Astrocyte of the hippocampus (primary cell): Measurements from ENCODE around the gene CLEC2D.
"Not testable (repeated sequence)": the region's sequence is repeated elsewhere in the genome, so short reads cannot be mapped to it uniquely, and the experiment has no call there.

ENCODE experiments used
- DNase-seq: peaks from one replicate; pipeline ENCODE4 v3.0.0; 2011; ENCODE audit warnings: low read depth, low spot score

CLEC2D gene

DNA sequence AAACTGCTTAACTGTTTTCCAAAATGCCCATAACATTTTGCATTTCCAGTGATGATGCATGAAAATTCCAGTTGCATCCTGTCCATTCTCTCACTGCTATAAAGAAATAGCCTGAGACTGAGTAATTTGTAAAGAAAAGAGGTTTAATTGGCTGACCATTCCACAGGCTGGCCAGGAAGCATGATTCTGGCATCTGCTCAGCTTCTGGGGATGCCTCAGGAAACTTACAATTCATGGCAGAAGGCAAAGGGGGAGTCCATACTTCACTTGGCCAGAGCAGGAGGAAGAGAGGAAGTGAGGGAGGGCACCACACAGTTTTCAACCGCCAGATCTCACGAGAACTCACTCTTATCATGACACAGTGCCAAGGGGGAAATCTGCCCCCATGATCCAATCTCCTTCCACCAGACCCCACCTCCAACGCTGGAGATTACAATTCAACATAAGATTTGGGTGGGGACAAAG lies 18.2 kb upstream of the CLEC2D start:
- peak; percentile 58 for DNase-seq

DNA sequence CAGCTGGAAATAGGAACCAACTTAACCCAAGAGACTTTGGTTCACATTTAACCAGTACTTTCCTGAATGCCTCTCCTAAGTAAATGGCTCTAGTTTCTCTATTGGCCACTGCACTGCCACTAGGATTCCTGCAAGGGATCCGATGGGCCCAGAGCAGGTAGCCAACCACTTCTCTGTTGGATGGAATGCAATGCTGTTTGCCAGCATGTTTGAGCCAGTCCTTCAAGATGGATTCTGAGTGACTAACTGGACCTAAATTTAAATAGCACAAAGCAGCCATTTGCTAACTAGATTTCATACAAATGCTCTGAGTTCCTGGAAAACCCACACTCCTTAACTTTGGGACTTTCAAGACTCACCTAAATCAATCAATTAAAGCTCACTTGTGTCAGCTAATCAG lies 9.5 kb upstream of the CLEC2D start:
- peak; percentile 1 for DNase-seq

DNA sequence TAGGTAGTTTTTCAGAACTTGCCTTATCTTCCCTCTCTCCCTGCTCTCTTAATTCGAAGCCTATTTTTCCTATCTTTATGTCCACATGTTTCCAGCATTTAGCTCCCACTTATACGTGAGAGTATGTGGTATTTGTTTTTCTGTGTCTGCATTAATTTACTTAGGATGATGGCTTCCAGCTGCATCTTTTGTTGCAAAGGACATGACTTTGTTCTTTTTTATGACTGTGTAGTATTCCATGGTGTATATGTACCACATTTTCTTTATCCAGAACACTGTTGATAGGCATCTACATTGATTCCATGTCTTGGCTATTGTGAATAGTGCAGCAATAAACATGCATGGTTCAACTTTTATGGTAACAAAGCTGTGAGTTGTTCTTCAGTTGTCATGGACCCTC lies 7.8 kb upstream of the CLEC2D start:
- no peak for DNase-seq

DNA sequence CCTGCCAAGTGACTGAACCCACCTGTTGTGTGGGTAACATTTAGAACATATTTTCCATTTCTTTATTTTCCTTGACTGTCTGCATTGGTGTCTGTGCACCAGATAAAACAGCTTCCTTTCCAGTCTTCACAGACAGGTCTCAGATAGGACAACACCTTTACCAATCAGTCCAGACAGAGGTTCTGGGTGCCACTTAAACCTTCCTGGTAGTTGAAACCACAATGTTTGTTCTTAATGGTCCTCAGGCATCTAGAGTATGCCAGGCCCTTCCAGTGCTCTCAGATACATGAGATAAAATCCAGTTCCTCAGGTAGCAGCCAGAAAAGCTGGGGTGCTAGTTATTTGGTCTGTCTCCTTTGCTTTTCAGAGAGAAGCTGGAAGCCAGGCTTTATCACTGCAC lies 7.0 kb upstream of the CLEC2D start:
- DNase-seq: peak; percentile 44

DNA sequence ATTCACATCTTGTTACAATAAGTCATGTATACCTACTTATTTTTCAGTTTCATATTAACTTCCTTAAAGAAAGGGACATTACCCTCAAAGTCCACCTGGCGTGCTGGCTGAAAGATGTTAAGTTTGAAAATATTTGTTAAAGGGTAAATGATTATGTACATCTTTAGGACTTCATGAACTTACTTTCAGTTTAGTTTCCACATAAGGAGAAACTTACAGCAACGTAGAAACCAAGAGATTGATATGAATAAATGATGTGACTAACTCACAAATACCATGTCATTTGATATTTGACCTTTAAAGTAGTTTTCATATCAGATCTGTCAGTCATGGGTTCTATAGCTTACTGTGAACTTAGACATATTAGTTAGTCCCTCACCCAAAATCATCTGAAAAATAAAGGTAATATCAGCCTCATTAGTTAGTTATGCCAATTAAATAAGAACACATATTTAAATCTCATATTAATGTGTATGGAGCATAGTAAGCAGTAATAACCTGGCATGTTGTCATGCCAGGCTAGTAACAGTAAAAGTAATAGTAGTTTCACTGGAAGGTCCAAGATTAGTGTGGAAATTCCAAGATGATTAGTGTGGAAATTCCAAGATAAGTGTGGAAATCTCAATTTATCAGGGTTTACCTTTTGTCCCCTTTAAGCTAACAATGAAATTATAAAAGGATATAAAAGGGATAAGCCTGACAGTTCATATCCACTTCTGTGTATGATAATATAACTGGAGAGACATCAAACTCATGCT lies 1.9 kb upstream of the CLEC2D start:
- DNase-seq: no peak

DNA sequence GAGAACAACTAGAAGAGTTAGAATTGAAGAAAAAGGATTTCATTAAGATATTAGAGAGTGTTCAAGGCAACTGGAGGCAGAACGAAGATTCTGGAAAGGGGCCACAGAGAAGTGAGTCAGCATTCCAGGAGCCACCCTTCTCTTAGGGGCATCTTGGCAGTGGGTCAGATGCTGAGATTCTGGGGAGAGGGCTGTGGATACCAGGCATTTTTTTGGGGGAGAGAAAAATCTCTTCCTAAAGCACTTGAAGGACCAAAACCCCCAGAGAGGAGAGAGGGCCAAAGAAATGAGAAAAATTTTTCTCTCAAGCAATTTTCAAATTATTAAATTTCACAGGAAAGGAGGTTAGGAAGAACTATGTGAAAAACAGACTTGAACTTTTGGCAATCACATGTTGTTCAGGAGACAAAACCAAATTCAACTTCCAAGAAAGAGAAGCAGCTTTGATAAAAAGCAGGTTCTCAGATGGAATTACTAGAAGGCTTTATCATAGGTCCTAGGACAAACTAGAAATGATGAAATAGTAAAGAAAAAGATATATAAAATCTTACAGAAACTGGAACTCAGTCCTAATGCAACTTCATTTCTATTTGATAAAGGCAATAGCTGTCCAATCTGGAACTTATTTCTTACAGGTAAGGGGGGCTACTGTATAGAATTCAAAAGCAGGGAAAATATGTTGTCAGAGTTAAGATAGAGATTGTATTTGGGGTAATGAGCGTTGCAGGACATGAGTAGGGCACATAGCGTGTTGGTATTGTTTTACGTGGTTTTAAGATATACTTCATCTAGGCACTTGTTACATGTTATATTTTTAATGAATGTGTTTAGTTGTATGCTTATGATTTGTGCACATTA lies 1.1 kb upstream of the CLEC2D start:
- DNase-seq: peak; percentile 73

DNA sequence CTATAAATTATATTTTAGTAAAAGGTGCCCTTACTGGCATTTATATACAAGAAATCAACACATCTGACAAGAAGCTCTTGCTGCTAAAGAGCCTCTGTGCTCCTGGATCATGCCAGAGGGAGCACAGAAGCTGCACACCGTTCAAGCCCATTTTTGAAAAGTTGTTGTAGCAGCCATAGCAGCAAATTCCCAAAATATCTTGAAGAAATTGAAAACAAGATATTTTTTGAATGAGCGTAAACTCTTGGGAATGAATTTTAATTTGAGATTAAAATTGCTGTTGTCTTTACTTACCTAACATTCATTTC lies 540 bp upstream of the CLEC2D start:
- DNase-seq: no peak

DNA sequence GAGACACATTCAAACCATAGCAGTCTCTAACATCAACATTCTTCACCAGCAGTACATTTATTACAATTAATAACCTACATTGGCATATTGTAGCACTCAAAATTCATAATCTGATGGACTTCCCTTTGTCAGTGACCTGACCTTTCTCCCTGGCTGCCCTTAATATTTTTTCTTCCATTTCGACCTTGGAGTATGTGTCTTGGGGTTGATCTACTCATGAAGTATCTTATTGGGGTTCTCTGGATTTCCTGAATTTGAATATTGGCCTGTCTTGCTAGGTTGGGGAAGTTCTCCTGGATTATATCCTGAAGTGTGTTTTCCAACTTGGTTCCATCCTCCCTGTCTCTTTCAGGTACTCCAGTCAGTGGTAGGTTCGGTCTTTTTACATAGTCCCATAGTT lies 2.8 kb downstream of the CLEC2D start:
- not testable (repeated sequence) for DNase-seq

DNA sequence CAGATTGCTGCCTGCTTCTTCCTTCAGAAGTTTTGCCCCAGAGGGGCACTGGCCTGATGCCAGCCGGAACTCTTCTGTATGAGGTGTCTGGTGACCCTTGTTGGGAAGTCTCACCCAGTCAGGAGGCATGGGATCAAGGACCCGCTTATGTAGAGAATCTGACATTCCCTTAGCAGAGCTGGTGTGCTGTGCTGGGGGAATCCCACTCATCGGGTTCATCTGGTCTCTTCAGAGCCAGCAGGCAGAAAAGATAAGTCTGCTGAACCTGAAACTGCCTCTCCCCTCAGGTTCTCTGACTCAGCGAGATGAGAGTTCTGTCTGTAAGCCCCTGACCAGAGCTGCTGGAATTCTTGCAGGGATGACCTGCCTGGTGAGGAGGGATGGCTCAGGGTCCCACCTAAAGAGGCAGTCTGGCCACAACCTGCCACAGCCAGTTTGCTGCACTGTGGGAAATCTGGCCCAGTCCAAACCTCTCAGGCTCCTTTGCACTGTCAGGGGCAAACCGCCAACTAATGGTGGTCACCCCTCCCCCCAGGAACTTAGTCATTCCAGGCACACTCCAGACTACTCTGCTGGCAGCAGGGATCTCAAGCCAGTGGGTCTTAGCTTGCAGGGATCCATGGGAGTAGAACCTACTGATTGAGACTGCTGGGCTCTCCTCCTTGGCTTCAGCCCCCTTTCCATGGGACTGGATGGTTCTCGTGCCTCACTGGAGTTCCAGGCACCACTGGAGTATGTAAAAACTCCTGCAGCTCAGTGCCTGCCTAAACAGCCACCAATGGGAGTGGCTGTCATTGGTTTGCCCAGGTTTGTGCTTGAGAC lies 4.1 kb downstream of the CLEC2D start:
- peak; percentile 95 for DNase-seq

DNA sequence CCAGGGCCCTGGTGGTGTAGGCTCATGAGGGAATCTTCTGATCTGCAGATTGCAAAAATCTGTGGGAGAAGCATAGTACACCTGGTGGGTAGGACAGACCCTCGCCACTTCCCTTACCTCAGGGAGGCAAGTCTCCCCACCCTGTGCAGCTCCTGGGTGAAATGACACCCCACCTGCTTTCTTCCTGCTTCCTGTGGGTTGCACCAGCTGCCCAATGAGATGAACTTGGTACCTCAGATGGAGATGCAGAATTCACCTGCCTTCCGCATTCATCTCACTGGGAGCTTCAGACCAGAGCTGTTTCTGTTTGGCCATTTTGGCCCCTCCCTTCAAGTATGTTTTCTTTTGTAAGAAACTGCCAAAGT lies 4.7 kb downstream of the CLEC2D start:
- no peak for DNase-seq

DNA sequence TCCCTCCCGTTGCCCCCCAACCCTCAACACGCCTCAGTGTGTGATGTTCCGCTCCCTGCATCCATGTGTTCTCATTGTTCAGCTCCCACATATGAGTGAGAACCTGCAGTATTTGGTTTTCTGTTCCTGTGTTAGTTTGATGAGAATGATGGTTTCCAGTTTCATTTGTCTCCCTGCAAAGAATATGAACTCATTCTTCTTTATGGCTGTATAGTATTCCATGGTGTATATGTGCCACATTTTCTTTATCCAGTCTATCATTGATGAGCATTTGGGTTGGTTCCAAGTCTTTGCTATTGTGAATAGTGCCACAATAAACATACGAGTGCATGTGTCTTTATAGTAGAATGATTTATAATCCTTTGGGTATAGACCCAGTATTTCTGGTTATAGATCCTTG lies 13.0 kb downstream of the CLEC2D start:
- DNase-seq: not testable (repeated sequence)

DNA sequence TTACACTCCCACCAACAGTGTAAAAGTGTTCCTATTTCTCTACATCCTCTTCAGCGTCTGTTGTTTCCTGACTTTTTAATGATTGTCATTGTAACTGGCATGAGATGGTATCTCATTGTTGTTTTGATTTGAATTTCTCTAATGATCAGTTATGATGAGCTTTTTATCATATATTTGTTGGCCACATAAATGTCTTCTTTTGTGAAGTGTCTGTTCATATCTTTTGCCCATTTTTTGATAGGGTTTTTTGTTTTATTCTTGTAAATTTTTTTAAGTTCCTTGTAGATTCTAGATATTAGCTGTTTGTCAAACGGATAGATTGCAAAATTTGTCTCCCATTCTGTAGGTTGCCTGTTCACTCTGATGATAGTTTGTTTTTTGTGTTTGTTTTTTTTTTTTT lies 13.4 kb downstream of the CLEC2D start:
- not testable (repeated sequence) for DNase-seq

DNA sequence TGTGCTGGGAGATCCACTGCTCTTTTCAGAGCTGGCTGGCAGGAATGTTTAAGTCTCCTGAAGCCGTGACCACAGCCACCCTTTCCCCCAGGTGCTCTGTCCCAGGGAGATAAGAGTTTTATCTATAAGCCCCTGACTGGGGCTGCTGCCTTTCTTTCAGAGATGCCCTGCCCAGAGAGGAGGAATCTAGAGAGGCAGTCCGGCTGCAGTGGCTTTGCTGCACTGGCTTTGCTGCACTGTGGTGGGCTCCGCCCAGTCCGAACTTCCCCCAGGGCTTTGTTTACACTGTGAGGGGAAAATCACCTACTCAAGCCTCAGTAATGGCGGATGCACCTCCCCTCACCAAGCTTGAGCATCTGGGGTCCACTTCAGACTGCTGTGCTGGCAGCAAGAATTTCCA lies 15.9 kb downstream of the CLEC2D start:
- DNase-seq: not testable (repeated sequence)

DNA sequence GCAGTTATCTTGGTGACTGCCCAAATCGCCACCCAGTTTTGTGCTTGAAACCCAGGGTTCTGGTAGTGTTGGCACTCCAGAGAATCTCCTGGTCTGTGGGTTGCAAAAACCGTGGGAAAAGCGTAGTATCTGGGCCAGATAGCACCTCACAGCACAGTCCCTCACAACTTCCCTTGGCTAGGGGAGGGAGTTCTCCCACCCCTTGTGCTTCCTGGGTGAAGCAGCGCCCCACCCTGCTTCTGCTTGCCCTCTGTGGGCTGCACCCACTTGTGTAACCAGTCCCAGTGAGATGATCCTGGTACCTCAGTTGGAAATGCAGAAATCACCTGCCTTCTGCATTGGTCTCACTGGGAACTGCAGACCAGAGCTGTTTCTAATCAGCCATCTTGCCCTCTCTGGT lies 16.4 kb downstream of the CLEC2D start:
- DNase-seq: no peak

DNA sequence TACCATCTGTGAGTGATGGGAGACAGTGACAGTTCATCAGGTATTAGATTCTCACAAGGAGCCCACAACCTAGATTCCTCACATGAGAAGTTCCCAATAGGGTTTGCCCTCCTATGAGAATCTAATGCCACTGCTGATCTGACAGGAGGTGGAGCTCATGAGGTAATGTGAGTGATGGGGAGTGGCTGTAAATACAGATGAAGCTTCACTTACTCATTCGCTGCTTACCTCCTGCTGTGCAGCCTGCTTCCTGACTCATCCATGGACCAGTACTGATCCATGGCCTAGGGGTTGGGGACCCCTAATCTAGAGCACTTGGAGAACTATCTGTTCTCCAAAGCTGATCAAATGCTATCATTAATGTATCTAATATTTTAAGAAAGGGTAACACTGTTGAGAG lies 17.7 kb downstream of the CLEC2D start:
- peak; percentile 17 for DNase-seq

DNA sequence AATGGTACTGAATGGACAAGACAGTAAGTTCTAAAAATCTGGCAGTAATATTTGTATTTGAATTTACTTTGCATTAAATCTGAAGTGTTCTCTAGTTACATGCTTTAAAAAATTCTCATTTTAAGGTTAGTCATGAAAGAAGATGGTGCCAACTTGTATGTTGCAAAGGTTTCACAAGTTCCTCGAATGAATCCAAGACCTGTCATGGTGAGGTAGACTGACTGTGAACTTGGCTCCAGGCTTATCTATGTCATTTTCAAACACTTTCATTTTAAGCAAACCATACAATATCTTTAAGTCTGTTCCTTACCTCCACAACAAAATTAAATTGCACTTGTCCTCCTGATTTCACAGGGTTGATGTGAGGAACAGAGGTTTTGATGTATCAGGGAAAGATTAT lies 23.4 kb downstream of the CLEC2D start:
- no peak for DNase-seq

DNA sequence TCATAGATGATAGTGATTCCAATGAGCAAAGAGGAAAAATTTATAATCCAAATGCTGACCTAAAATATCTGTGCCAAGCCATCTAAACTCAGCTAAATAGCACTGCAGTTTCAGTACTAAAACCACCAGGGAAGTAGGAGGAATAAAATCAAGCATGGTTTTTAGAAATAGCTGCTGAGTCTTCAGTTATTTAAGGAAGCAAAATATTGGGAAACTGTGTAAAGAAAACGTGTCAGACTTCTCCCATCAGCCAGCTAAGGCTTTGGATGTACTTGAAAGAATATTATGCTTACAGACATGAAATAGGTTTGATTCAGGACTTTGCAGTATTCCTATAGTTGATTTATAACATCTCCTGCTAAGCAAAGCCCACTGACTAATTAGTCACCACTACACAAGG lies 24.7 kb downstream of the CLEC2D start:
- no peak for DNase-seq

DNA sequence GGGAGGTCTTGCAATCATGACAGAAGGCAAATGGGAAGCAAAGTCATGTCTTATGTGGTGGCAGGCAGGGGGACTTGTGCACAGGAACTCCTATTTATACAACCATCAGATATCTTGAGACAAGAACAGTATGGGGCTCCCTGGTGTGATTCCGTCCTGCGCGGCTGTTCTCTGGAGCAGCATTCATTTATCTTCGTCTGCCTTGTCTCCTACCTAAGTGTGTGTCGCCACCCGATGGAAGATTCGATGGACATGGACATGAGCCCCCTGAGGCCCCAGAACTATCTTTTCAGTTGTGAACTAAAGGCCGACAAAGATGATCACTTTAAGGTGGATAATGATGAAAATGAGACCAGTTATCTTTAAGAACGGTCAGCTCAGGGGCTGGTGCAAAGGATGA lies 25.6 kb downstream of the CLEC2D start:
- not testable (repeated sequence) for DNase-seq

DNA sequence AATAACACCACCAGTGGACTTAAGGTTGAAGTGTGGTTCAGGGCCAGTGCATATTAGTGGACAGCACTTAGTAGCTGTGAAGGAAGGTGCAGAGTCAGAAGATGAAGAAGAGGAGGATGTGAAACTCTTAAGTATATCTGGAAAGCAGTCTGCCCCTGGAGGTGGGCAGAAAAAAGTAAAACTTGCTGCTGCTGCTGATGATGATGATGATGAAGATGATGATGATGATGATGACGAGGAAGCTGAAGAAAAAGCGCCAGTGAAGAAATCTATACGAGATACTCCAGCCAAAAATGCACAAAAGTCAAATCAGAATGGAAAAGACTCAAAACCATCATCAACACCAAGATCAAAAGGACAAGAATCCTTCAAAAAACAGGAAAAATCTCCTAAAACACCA lies 26.1 kb downstream of the CLEC2D start:
- not testable (repeated sequence) for DNase-seq

DNA sequence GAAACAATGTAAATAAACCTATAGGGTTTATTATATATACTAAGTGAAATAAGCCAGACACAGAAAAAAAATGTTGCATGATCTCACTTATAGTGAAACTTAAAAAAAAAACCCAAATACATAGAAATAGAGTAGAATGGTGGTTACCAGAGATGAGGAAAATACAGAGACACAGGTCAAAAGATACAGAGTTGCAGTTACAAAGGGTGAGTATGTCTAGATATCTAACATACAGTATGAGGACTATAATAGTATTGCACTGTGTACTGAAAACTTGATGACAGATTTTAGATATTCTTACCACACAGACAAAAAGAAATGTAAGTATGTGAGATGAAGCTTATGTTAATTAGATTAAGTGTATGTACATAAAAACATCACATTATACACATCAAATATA lies 28.1 kb downstream of the CLEC2D start:
- no peak for DNase-seq

DNA sequence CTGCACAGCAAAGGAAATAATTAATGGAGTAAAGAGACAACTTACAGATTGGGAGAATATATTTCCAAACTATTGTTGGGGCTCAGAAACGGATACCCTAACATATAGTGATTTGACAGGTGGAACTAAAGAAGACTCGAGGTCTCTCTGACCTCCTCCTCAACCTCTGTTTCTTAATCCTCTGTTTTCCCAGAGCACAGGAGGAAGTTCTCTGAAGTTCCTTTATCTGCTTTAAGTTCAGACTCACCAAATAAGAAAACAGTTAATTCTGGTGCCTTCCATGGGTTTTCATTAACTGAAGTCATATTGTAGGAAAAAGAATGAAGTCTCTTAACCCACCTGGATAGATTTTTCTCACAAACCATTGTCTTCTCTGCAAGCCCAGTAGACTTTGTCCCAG lies 29.2 kb downstream of the CLEC2D start:
- no peak for DNase-seq

DNA sequence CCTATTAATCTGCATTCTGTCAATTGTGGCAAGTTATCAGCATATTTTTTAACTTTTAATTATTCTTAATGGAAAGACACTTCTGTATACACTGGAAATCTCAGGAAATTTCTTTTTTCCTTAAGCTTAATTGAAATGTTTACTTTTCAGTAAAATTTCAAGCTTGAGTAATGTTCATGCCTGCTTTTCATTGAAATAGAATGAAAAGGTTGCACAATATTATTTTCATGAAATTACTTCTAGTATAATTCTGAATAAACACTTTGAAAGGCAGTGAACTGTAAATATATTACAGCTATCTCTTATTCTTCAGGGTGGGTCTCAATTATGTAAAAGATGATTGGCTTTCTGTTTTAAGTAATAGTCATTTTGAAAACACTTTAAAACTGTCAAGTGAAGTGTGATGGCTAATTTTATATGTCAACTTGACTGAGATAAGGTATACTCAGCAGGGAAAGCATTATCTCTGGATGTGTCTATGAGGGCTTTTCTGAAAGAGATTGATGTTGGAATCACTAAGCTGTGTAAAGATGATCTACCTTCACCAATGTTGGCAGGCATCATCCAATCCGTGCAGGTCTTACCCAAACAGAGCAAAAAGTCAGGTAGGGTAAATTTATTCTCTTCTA lies 29.9 kb downstream of the CLEC2D start:
- no peak for DNase-seq
